Keratinocyte (primary cell): ENCODE measurements around the gene GLOD4.

ENCODE experiments used
- CTCF ChIP-seq, 3 experiments: IDR thresholded peaks in 1 of 3; conservative IDR thresholded peaks in 1 of 3; optimal IDR thresholded peaks in 1 of 3; 2 replicates in 2 of 3; 3 replicates in 1 of 3; pipeline versions ENCODE3 to v1.5.1; 2011; ENCODE audit warnings: low read length in 3 of 3, mild to moderate bottlenecking in 3 of 3, moderate library complexity in 2 of 3, control low read depth in 1 of 3, inconsistent platforms in 1 of 3; ENCODE audit not compliant: insufficient read depth in 2 of 3; ENCODE audit errors: extremely low read depth in 1 of 3
- EZH2 ChIP-seq: IDR thresholded peaks from one replicate; pipeline ENCODE4 v1.6.1; 2012; ENCODE audit warnings: inconsistent platforms, mild to moderate bottlenecking, low read length, moderate library complexity

GRCh38 chr17:733743-734142 lies 48.3 kb downstream of the GLOD4 start:
- TF ChIP-seq CTCF (optimal IDR thresholded peaks at IDR 0.05 in 1 of 3, IDR thresholded peaks at IDR 0.05 in 1 of 3, conservative IDR thresholded peaks at IDR 0.05 in 1 of 3; ENCODE audit: extremely low read depth in 1 of 3, insufficient read depth in 2 of 3, low read length in 3 of 3) (no peak), EZH2 (no peak)
